Epithelial cell of proximal tubule (primary cell): Measurements from ENCODE around the gene PRAF2. TPM values are rescaled to one million over a fixed set of nuclear protein-coding genes. Genes with fewer than 3 reads are reported as not detected.

ENCODE experiments used
- DNase-seq: peaks from one replicate; pipeline ENCODE4 v3.0.0-alpha.2; 2011; ENCODE audit warnings: low read depth
- H3K4me3 ChIP-seq: 2 replicates; pipeline ENCODE4 v1.5.1; 2011; ENCODE audit warnings: low read depth, mild to moderate bottlenecking, low read length
- total RNA-seq: library from RNA; depleted of rRNA; stranded (reverse); fragments of >200 nt; gene quantifications from 2 replicates; pipeline ENCODE4 v1.2.3, GENCODE V29; 2015
- TF ChIP-seq, protein P1 (sequence below): conservative IDR thresholded peaks from 2 replicates; pipeline ENCODE4 v1.5.1; 2012; ENCODE audit warnings: low read depth, mild to moderate bottlenecking, low read length

PRAF2 gene
- total RNA-seq, 1 donor from 2014 or later, result 16.7 TPM

GRCh38 chrX:49101629-49101984 lies 27.8 kb upstream of the PRAF2 start:
- peak overlapping the region; percentile 58 for H3K4me3 ChIP-seq
- no peak for DNase-seq
- TF ChIP-seq, protein P1, sequence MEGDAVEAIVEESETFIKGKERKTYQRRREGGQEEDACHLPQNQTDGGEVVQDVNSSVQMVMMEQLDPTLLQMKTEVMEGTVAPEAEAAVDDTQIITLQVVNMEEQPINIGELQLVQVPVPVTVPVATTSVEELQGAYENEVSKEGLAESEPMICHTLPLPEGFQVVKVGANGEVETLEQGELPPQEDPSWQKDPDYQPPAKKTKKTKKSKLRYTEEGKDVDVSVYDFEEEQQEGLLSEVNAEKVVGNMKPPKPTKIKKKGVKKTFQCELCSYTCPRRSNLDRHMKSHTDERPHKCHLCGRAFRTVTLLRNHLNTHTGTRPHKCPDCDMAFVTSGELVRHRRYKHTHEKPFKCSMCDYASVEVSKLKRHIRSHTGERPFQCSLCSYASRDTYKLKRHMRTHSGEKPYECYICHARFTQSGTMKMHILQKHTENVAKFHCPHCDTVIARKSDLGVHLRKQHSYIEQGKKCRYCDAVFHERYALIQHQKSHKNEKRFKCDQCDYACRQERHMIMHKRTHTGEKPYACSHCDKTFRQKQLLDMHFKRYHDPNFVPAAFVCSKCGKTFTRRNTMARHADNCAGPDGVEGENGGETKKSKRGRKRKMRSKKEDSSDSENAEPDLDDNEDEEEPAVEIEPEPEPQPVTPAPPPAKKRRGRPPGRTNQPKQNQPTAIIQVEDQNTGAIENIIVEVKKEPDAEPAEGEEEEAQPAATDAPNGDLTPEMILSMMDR, result no peak

DNA sequence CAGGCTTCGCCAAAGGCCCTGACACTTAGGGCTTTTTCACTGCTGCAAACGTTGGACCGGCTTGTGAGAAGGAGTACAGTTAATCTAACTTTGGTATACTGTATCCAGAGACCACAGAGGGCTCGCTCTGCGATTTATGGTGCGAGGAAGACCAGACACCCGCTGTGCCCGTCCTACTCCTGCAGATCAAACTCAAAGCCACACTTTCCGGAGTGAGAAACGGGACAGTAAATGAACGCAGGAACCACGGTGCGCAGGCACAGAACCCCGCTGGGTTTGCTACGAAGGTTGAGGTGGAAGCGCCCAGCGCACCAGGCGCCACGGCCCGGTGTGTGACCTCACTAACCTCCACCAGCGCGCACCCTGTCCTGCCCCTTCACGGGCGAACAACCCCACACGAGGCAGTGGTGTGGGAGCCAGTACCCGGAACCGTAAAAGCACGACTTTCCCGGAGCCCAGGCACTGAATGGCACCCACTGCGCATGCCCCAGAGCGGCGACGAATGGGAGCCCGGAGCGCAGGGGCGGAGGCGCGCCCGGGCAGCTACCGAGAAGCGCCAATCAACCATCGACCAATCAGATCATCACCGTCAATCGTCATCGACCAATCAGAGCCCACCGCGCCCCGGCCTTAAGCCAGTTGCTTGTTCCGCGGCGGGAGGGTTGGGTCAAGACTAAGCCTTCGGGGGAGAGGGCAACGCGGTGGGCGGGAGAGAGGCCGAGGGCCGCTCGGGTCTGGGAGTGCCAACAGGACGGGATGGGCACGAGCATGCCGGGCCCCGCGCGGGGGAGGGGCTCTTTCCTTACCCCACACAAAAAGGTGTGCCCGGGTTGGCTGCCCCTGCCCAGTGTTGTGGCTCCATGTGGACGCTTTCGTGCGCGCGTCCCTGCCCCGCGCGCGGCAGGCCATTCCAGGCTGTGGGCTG lies 27.2 kb upstream of the PRAF2 start:
- peak; percentile 40 for DNase-seq
- H3K4me3 ChIP-seq, result peak overlapping the region; percentile 58
- TF ChIP-seq, protein P1, result no peak

- H3K4me3 ChIP-seq, result no peak overlapping the region
- TF ChIP-seq, protein P1, result no peak
- no peak for DNase-seq
Observed at GRCh38 chrX:49096419-49096818, 22.6 kb upstream of the PRAF2 start.

- DNase-seq, result no peak
- TF ChIP-seq, protein P1, result no peak
- H3K4me3 ChIP-seq, result no peak overlapping the region
Observed at GRCh38 chrX:49089553-49089952, 15.8 kb upstream of the PRAF2 start.

DNA sequence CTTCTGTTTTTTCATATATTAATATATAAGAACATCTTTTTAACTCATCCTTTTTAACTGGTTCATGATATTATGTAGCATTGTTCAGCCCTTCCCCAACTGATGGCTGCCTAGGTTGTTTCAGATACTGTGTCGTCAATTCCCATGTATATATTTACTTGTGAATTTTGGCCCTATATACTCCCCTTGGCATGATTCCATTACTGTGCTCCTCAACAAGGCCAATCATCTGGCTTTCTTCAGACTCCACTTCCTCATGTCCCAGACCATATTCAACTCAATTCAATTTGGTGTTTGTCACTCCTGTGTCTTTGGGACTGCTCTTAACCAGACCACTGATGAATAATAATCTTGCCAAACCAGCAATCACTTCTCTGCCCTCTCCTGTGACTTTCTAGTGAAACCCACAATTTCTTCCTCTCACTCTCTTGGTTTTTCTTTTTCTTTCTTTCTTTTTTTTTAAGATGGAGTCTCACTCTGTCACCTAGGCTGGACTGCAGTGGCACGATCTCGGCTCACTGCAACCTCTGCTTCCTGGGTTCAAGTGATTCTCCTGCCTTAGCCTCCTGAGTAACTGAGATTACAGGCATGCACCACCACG lies 8.6 kb upstream of the PRAF2 start:
- TF ChIP-seq, protein P1, result no peak
- H3K4me3 ChIP-seq, result no peak overlapping the region
- DNase-seq, result no peak

- peak within 1 kb of the TSS; percentile 75 for H3K4me3 ChIP-seq
- DNase-seq, result no peak
- TF ChIP-seq, protein P1, result no peak
Observed at GRCh38 chrX:49079489-49080428, 6.0 kb upstream of the PRAF2 start, which contains the start of gene WDR45. Gene WDR45, minus strand, starts transcription at chrX:49079887. Its CDS starts 1,792 bp downstream, at chrX:49078095.
